K562 (cell line): Measurements from ENCODE around the gene TNIK. TPM values are rescaled to one million over a fixed set of nuclear protein-coding genes. Genes with fewer than 3 reads are reported as not detected.

Source experiments
- ATAC-seq: fragments of 200-7000 bp; cut with Tn5 transposase; 3 replicates; pipeline ENCODE4 v1.9.1; 2020; ENCODE audit warnings: moderate library complexity
- BruUV-seq: library from RNA; stranded (reverse); fragments of 400-500 nt; replicated peaks from 2 replicates; lab custom pipeline; 2021; lab: Mats Ljungman, UMichigan
- CTCF ChIA-PET: fragments of 300-600 bp; formaldehyde crosslinking; extraction: SDS; loops from one replicate; lab custom pipeline; 2021; ENCODE audit warnings: low intra/inter-chr PET ratio; lab: Yijun Ruan, JAX
- POLR2A ChIA-PET: fragments of 300-600, 350-650 bp; sonication (Branson Sonifier 250); formaldehyde crosslinking; extraction: SDS; loops from one replicate; lab custom pipeline; 2021; ENCODE audit warnings: antibody characterized with exemption, inconsistent platforms; lab: Yijun Ruan, JAX
- DNase-seq, 4 experiments: peaks; one replicate each; pipeline versions ENCODE4 v3.0.0 to v3.0.0-alpha.2; 2011 to 2018; ENCODE audit warnings: low spot score in 3 of 4, mixed read lengths in 3 of 4; ENCODE audit errors: extremely low read depth in 1 of 4
- FAIRE-seq: peaks from 2 replicates; lab custom pipeline; 2011; peaks lifted over from hg19 to GRCh38; lab: Jason Lieb, UNC
- H2AFZ ChIP-seq: 2 replicates; pipeline ENCODE4 v1.6.0; 2011; ENCODE audit warnings: low read depth, low read length, control low read depth, inconsistent platforms
- H3K27ac ChIP-seq: fragments of 200-600 bp; 3 replicates; pipeline ENCODE4 v1.8.0; 2011; ENCODE audit warnings: low read depth, mild to moderate bottlenecking, control low read depth, inconsistent platforms, low read length, moderate library complexity, mixed read lengths; ENCODE audit errors: extremely low read depth
- H3K27me3 ChIP-seq, 2 experiments: fragments of 300-600 bp in 1 of 2; 2 replicates in 1 of 2; 3 replicates in 1 of 2; pipeline versions ENCODE4 v1.6.0 to v1.8.0; 2011; ENCODE audit warnings: inconsistent platforms in 2 of 2, low read length in 2 of 2, mild to moderate bottlenecking in 1 of 2, mixed read lengths in 1 of 2, moderate library complexity in 1 of 2; ENCODE audit not compliant: control insufficient read depth in 2 of 2, insufficient read depth in 2 of 2
- H3K36me3 ChIP-seq: fragments of 300-600 bp; 3 replicates; pipeline ENCODE4 v1.8.0; 2011; ENCODE audit warnings: mild to moderate bottlenecking, low read length, inconsistent platforms; ENCODE audit not compliant: control insufficient read depth, insufficient read depth
- H3K4me1 ChIP-seq, 2 experiments: fragments of 200-600 bp in 1 of 2; replicated peaks in 1 of 2; 2 replicates in 1 of 2; 3 replicates in 1 of 2; pipeline versions ENCODE4 v1.5.1 to v1.8.0; 2011; ENCODE audit warnings: inconsistent platforms in 2 of 2, low read length in 2 of 2, mild to moderate bottlenecking in 1 of 2, mixed read lengths in 1 of 2, moderate library complexity in 1 of 2; ENCODE audit not compliant: control insufficient read depth in 2 of 2, insufficient read depth in 2 of 2
- H3K4me2 ChIP-seq: 2 replicates; pipeline ENCODE4 v1.6.1; 2011; ENCODE audit warnings: low read length, control low read depth, inconsistent platforms, mixed read lengths; ENCODE audit not compliant: insufficient read depth
- H3K4me3 ChIP-seq: fragments of 200-600 bp; sonication (generic), shearing (Covaris generic); 2 replicates; pipeline ENCODE4 v1.5.1; 2016; ENCODE audit warnings: control low read depth, inconsistent platforms
- H3K79me2 ChIP-seq: fragments of 200-600 bp; 3 replicates; pipeline ENCODE4 v1.8.0; 2011; ENCODE audit warnings: low read length, inconsistent platforms; ENCODE audit not compliant: control insufficient read depth, insufficient read depth
- H3K9ac ChIP-seq, 2 experiments: 2 replicates each; pipeline versions ENCODE4 v1.6.0 to v1.6.1; 2011; ENCODE audit warnings: low read depth in 2 of 2, low read length in 2 of 2, control low read depth in 1 of 2, inconsistent platforms in 1 of 2, mild to moderate bottlenecking in 1 of 2, mixed read lengths in 1 of 2; ENCODE audit not compliant: insufficient read depth in 1 of 2
- H3K9me1 ChIP-seq: one replicate; pipeline ENCODE4 v1.6.0; 2011; ENCODE audit warnings: inconsistent platforms, mild to moderate bottlenecking, low read length, moderate library complexity; ENCODE audit not compliant: control insufficient read depth, insufficient read depth
- H3K9me3 ChIP-seq: replicated peaks from 2 replicates; pipeline ENCODE4 v1.5.1; 2011; ENCODE audit warnings: low read depth, low read length, inconsistent platforms; ENCODE audit not compliant: control insufficient read depth, insufficient read depth
- H4K20me1 ChIP-seq: replicated peaks from 2 replicates; pipeline ENCODE4 v1.6.1; 2011; ENCODE audit warnings: low read length, inconsistent platforms, mixed read lengths; ENCODE audit not compliant: control insufficient read depth, insufficient read depth
- FOXP1 ChIP-seq: sonication (generic); formaldehyde crosslinking; IDR thresholded peaks from 2 replicates; pipeline ENCODE4 v1.8.0; 2022; ENCODE audit warnings: mild to moderate bottlenecking, missing genetic modification reagents
- KDM4B ChIP-seq, 2 experiments: fragments of 450-650 bp in 1 of 2; sonication (generic) in 1 of 2; IDR thresholded peaks; 2 replicates each; pipeline ENCODE4 v1.6.1; 2016 to 2017; ENCODE audit warnings: borderline replicate concordance in 2 of 2, antibody characterized with exemption in 1 of 2, low read depth in 1 of 2, mild to moderate bottlenecking in 1 of 2
- MAFG ChIP-seq: fragments of 450-650 bp; conservative IDR thresholded peaks from 2 replicates; pipeline ENCODE4 v1.6.1; 2016; ENCODE audit warnings: missing genetic modification characterization, missing compliant biosample characterization
- POLR3G ChIP-seq: IDR thresholded peaks from 2 replicates; pipeline ENCODE4 v1.6.1; 2011; ENCODE audit not compliant: insufficient read length, insufficient replicate concordance; ENCODE audit errors: extremely low read depth
- YBX1 ChIP-seq: fragments of 450-650 bp; IDR thresholded peaks from 2 replicates; pipeline ENCODE4 v1.7.1; 2016; ENCODE audit warnings: mild to moderate bottlenecking
- ZNF239 ChIP-seq: fragments of 250-450 bp; sonication (Bioruptor Pico); IDR thresholded peaks from 2 replicates; pipeline ENCODE4 v1.4.0; 2020; ENCODE audit warnings: mild to moderate bottlenecking
- ZNF696 ChIP-seq: fragments of 250-450 bp; sonication (Bioruptor Pico); conservative IDR thresholded peaks from 2 replicates; pipeline ENCODE4 v1.4.0; 2020; ENCODE audit warnings: mild to moderate bottlenecking, moderate library complexity
- WGBS: fragments of 100-300 bp; shearing (Covaris generic); methylation state at CpG from one replicate; pipeline ENCODE4 v1.1.6; 2016; ENCODE audit warnings: low coverage, mixed read lengths; ENCODE audit not compliant: insufficient coverage; ENCODE audit errors: missing lambda C conversion rate; 5-methylcytosine and 5-hydroxymethylcytosine counted together
- in situ Hi-C: fragments of 300-500 bp; cut with MboI; formaldehyde crosslinking; loops from 4 replicates; pipeline ENCODE4 v1.15.0; 2018; ENCODE audit warnings: inconsistent platforms, mixed read lengths
- intact Hi-C: fragments of 100-400 bp; cut with micrococcal nuclease; formaldehyde crosslinking; loops from 2 replicates; pipeline ENCODE4 v1.14.2; 2022
- polyA plus RNA-seq, 8 experiments: library from polyadenylated mRNA; depleted of rRNA in 4 of 8; stranded (reverse) in 5 of 8; unstranded in 3 of 8; fragments of >200 nt; fragmentation: Nextera tagmentation in 2 of 8; fragmentation: Illumina TruSeq in 1 of 8; extraction: Ambion mirVana in 2 of 8; extraction: Trizol in 1 of 8; gene quantifications; 2 replicates each; pipeline versions ENCODE4 v1.2.1 to v1.2.3, GENCODE V29; 2011 to 2014; ENCODE audit warnings: inconsistent platforms in 1 of 8, missing spikeins in 1 of 8
- total RNA-seq, 7 experiments: library from RNA; depleted of rRNA in 6 of 7; stranded (reverse); fragments of >200 nt in 6 of 7; fragmentation: Illumina TruSeq in 2 of 7; extraction: Trizol in 2 of 7; gene quantifications; 2 replicates each; pipeline versions ENCODE4 v1.2.1 to v1.2.3, GENCODE V29; 2011 to 2021; ENCODE audit warnings: low replicate concordance in 1 of 7
- TF ChIP-seq, protein P1 (sequence below): fragments of 200-800 bp; sonication (Bioruptor generic); IDR thresholded peaks from 2 replicates; pipeline ENCODE4 v1.6.1; 2017; ENCODE audit warnings: missing genetic modification characterization, missing compliant biosample characterization
- TF ChIP-seq, protein P2 (sequence below): fragments of 450-650 bp; formaldehyde crosslinking; IDR thresholded peaks from 2 replicates; pipeline ENCODE4 v1.4.0; 2020; ENCODE audit warnings: mild to moderate bottlenecking, moderate library complexity
- TF ChIP-seq, protein P3 (sequence below), 2 experiments: fragments of 450-650 bp in 1 of 2; sonication (generic) in 1 of 2; formaldehyde crosslinking in 1 of 2; IDR thresholded peaks in 1 of 2; conservative IDR thresholded peaks in 1 of 2; 2 replicates each; pipeline versions ENCODE4 v1.6.1 to v1.8.1; 2016 to 2023; ENCODE audit warnings: mild to moderate bottlenecking in 2 of 2, moderate library complexity in 2 of 2, inconsistent platforms in 1 of 2, missing genetic modification reagents in 1 of 2
- TF ChIP-seq, protein P4 (sequence below): fragments of 450-650 bp; IDR thresholded peaks from 2 replicates; pipeline ENCODE4 v1.6.1; 2016

The TNIK gene
- total and polyA plus RNA-seq, 9 of the 15 experiments (the other 6 are each of a cell fraction or from before 2014, with no cell fraction given), result 6.6 to 39.0 (median 24.7) TPM

DNA sequence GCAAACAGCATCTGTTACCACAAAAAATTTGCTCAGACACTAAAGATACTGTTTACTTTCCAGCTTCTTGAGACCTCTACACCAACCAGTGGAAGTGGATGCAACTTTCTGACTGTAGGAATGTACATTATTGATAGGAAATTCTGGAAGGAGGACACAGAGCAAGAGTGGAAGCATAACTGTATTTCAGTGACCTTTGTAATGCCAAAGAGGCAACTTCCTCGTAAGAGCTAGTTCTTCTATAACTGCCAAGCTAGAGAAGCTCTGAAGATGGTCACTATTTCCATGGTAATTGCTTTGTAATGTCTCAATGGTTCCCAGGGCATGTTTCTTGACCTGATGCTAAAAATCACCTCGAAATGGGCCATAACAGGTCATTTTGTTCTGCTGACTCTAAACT is 337.3 kb downstream of the TNIK start:
- Histone ChIP-seq H3K4me1 (peaks cover 0 to 2% of the 10 kb centered on the region in 2 experiments; a peak in 1 of 5 replicates), H3K27ac (no peak overlapping the region), H3K9me1 (no peaks in the 10 kb centered on the region), H3K4me2 (no peak overlapping the region), H3K4me3 (no peak overlapping the region), H3K27me3 (no peaks in the 10 kb centered on the region), H4K20me1 (no peaks in the 10 kb centered on the region), H3K9me3 (no peaks in the 10 kb centered on the region), H3K36me3 (peaks cover 42% of the 10 kb centered on the region; the same call in 2 of the 3 replicates), H2AFZ (no peak overlapping the region), H3K79me2 (no peaks in the 10 kb centered on the region), H3K9ac (no peak overlapping the region)
- intact Hi-C loops (no loop called here), in situ Hi-C loops (no loop called here)
- FAIRE-seq (no peak), DNase-seq (no peak), ATAC-seq (no peak)
- TF ChIP-seq, protein P1, sequence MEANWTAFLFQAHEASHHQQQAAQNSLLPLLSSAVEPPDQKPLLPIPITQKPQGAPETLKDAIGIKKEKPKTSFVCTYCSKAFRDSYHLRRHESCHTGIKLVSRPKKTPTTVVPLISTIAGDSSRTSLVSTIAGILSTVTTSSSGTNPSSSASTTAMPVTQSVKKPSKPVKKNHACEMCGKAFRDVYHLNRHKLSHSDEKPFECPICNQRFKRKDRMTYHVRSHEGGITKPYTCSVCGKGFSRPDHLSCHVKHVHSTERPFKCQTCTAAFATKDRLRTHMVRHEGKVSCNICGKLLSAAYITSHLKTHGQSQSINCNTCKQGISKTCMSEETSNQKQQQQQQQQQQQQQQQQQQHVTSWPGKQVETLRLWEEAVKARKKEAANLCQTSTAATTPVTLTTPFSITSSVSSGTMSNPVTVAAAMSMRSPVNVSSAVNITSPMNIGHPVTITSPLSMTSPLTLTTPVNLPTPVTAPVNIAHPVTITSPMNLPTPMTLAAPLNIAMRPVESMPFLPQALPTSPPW, result no peak
- TF ChIP-seq ZNF696 (no peak), KDM4B (IDR thresholded peaks at IDR 0.05; ENCODE audit: borderline replicate concordance in 2 of 2, low read depth in 1 of 2) (no peak), POLR3G (no peak), ZNF239 (CRISPR knock-in tag) (no peak), FOXP1 (CRISPR knock-in tag) (no peak), MAFG (tag) (no peak), YBX1 (no peak)
- TF ChIP-seq, protein P2, sequence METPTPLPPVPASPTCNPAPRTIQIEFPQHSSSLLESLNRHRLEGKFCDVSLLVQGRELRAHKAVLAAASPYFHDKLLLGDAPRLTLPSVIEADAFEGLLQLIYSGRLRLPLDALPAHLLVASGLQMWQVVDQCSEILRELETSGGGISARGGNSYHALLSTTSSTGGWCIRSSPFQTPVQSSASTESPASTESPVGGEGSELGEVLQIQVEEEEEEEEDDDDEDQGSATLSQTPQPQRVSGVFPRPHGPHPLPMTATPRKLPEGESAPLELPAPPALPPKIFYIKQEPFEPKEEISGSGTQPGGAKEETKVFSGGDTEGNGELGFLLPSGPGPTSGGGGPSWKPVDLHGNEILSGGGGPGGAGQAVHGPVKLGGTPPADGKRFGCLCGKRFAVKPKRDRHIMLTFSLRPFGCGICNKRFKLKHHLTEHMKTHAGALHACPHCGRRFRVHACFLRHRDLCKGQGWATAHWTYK (CRISPR knock-in tag), result no peak
- TF ChIP-seq, protein P3, sequence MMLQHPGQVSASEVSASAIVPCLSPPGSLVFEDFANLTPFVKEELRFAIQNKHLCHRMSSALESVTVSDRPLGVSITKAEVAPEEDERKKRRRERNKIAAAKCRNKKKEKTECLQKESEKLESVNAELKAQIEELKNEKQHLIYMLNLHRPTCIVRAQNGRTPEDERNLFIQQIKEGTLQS (IDR thresholded peaks at IDR 0.05), result no peak
- TF ChIP-seq, protein P3 (CRISPR knock-in tag; conservative IDR thresholded peaks at IDR 0.05), result no peak
- TF ChIP-seq, protein P4, sequence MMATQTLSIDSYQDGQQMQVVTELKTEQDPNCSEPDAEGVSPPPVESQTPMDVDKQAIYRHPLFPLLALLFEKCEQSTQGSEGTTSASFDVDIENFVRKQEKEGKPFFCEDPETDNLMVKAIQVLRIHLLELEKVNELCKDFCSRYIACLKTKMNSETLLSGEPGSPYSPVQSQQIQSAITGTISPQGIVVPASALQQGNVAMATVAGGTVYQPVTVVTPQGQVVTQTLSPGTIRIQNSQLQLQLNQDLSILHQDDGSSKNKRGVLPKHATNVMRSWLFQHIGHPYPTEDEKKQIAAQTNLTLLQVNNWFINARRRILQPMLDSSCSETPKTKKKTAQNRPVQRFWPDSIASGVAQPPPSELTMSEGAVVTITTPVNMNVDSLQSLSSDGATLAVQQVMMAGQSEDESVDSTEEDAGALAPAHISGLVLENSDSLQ, result no peak
- no TSS peak for BruUV-seq
- ChIA-PET CTCF (no interaction called here), POLR2A (no interaction called here)
- 67% methylated on average over 2 of the region's 2 CpGs for WGBS
